CD4-positive, alpha-beta T cell (primary cell): ENCODE measurements around the gene DARS1. TPM values are rescaled to one million over a fixed set of nuclear protein-coding genes. Genes with fewer than 3 reads are reported as not detected.
"Not testable (repeated sequence)": the region's sequence is repeated elsewhere in the genome, so short reads cannot be mapped to it uniquely, and the experiment has no call there.

ENCODE experiments used
- ATAC-seq: fragments of 200-7000 bp; cut with Tn5 transposase; one replicate; pipeline ENCODE4 v1.10.0; 2022; ENCODE audit warnings: mild to moderate bottlenecking; ENCODE audit not compliant: poor library complexity
- CTCF ChIA-PET: fragments of 350-600 bp; sonication (Branson Sonifier 250); formaldehyde crosslinking; loops from one replicate; lab custom pipeline; 2021; ENCODE audit warnings: antibody characterized with exemption, inconsistent platforms; lab: Charles Lee
- POLR2A ChIA-PET: fragments of 350-600 bp; sonication (Branson Sonifier 250); formaldehyde crosslinking; loops from one replicate; lab custom pipeline; 2021; ENCODE audit warnings: antibody characterized with exemption, inconsistent platforms; lab: Charles Lee
- DNase-seq, 14 experiments: peaks; one replicate each; pipeline ENCODE4 v3.0.0-alpha.2; 2013 to 2020; ENCODE audit warnings: mixed read lengths in 2 of 14
- H3K27ac ChIP-seq, 2 donors: one replicate each; pipeline versions ENCODE4 v1.5.1 to v1.7.0; 2013; ENCODE audit warnings: low read length in 2 of 2, low read depth in 1 of 2, mild to moderate bottlenecking in 1 of 2
- H3K27me3 ChIP-seq, 2 experiments: 1 replicate in 1 of 2; 2 replicates in 1 of 2; pipeline versions ENCODE4 v1.6.1 to v1.7.0; 2013; ENCODE audit warnings: low read length in 2 of 2, control low read depth in 1 of 2, mild to moderate bottlenecking in 1 of 2, moderate library complexity in 1 of 2; ENCODE audit not compliant: insufficient read depth in 2 of 2, control insufficient read depth in 1 of 2
- H3K36me3 ChIP-seq: one replicate; pipeline ENCODE4 v1.6.1; 2013; ENCODE audit warnings: low read length, control low read depth; ENCODE audit not compliant: insufficient read depth
- H3K4me1 ChIP-seq: one replicate; pipeline ENCODE4 v1.6.1; 2013; ENCODE audit warnings: low read length, control low read depth; ENCODE audit not compliant: insufficient read depth
- H3K4me3 ChIP-seq: one replicate; pipeline ENCODE4 v1.5.1; 2013; ENCODE audit warnings: mild to moderate bottlenecking, low read length, moderate library complexity
- H3K9me3 ChIP-seq, 2 experiments: 1 replicate in 1 of 2; 2 replicates in 1 of 2; pipeline versions ENCODE4 v1.6.1 to v1.7.0; 2013; ENCODE audit warnings: low read length in 2 of 2, mild to moderate bottlenecking in 2 of 2, control low read depth in 1 of 2, moderate library complexity in 1 of 2; ENCODE audit not compliant: control insufficient read depth in 1 of 2, insufficient read depth in 1 of 2
- H3K27ac Mint-ChIP-seq: one replicate; pipeline ENCODE4 v1.8.0; 2020; ENCODE audit warnings: mixed read lengths
- H3K27me3 Mint-ChIP-seq: one replicate; pipeline ENCODE4 v1.8.0; 2021; ENCODE audit warnings: mixed read lengths
- H3K36me3 Mint-ChIP-seq: one replicate; pipeline ENCODE4 v1.8.0; 2021; ENCODE audit warnings: low read depth, mixed read lengths
- H3K4me1 Mint-ChIP-seq: one replicate; pipeline ENCODE4 v1.8.0; 2021; ENCODE audit warnings: low read depth, mixed read lengths
- H3K4me3 Mint-ChIP-seq: one replicate; pipeline ENCODE4 v1.8.0; 2020; ENCODE audit warnings: mild to moderate bottlenecking, mixed read lengths
- H3K9me3 Mint-ChIP-seq: one replicate; pipeline ENCODE4 v1.8.0; 2020; ENCODE audit warnings: mixed read lengths
- intact Hi-C, 2 experiments: fragments of 100-400 bp; cut with DNase I in 1 of 2; cut with micrococcal nuclease in 1 of 2; formaldehyde crosslinking; loops; one replicate each; pipeline versions ENCODE4 v1.15.1 to v1.9.0; 2023 to 2025; cut with DNase I, micrococcal nuclease
- total RNA-seq, 174 experiments: library from RNA in 2 of 174; stranded (reverse) in 2 of 174; gene quantifications; one replicate each; pipeline ENCODE4 v1.2.3 and lab custom pipeline; 2021 to 2026
- TF ChIP-seq, protein P1 (sequence below): fragments of 200-600 bp; IDR thresholded peaks from one replicate; pipeline ENCODE4 v1.8.0; 2022; ENCODE audit warnings: antibody characterized with exemption, mild to moderate bottlenecking

DARS1 gene
- total RNA-seq, 2 experiments from 2014 or later: 38.2 to 41.7 TPM

DNA sequence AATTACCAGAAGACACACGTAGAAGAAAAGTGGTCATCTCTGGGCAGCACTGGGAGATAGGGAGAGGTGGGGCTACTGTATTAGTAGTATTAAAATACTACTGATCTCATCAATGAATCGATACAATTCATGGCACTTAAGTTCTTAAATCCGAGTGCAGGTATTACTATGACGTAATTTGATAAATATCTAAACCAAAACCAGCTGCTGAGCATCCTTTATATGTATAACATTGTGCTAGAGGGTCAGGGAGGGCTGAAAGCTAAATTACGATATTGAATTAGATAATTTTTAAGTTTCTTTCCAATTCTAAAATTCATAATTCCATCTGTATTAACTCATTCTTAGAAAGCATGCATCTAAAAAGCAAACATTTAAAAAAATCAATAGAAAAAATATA lies 25.3 kb downstream of the DARS1 start:
- Mint-ChIP-seq H3K27me3 (no peaks in the 10 kb centered on the region), H3K27ac (peak overlapping the region; percentile 92), H3K4me3 (no peak overlapping the region), H3K9me3 (no peaks in the 10 kb centered on the region), H3K36me3 (peaks cover 42% of the 10 kb centered on the region), H3K4me1 (peaks cover 61% of the 10 kb centered on the region)
- Histone ChIP-seq H3K36me3 (peaks cover 3% of the 10 kb centered on the region), H3K4me1 (peaks cover 18% of the 10 kb centered on the region), H3K4me3 (no peak overlapping the region), H3K27ac (peak overlapping the region in 1 of 2 donors; percentile 58), H3K27me3 (no peaks in the 10 kb centered on the region), H3K9me3 (no peaks in the 10 kb centered on the region)
- ChIA-PET POLR2A (interaction anchor here (0.9 to 2.5 kb wide), 11 partner anchors 15 to 367 kb away, joined by 3 to 15 read pairs (median 5); partner anchors contain the start of gene DARS1), CTCF (interaction anchor here (1.0 to 1.2 kb wide), 3 partner anchors 26 to 424 kb away, joined by 3 to 7 read pairs (median 3); no protein-coding TSS in a partner anchor)
- peak in 1 of 14 experiments; percentile 20 for DNase-seq
- intact Hi-C loops: loop anchor here in 1 of 2 experiments (2.0 to 5.0 kb wide), 3 partner anchors 25 to 157 kb away; partner anchors contain the start of genes CXCR4 and DARS1
- no peak for ATAC-seq
- TF ChIP-seq, protein P1, sequence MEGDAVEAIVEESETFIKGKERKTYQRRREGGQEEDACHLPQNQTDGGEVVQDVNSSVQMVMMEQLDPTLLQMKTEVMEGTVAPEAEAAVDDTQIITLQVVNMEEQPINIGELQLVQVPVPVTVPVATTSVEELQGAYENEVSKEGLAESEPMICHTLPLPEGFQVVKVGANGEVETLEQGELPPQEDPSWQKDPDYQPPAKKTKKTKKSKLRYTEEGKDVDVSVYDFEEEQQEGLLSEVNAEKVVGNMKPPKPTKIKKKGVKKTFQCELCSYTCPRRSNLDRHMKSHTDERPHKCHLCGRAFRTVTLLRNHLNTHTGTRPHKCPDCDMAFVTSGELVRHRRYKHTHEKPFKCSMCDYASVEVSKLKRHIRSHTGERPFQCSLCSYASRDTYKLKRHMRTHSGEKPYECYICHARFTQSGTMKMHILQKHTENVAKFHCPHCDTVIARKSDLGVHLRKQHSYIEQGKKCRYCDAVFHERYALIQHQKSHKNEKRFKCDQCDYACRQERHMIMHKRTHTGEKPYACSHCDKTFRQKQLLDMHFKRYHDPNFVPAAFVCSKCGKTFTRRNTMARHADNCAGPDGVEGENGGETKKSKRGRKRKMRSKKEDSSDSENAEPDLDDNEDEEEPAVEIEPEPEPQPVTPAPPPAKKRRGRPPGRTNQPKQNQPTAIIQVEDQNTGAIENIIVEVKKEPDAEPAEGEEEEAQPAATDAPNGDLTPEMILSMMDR: no peak

DNA sequence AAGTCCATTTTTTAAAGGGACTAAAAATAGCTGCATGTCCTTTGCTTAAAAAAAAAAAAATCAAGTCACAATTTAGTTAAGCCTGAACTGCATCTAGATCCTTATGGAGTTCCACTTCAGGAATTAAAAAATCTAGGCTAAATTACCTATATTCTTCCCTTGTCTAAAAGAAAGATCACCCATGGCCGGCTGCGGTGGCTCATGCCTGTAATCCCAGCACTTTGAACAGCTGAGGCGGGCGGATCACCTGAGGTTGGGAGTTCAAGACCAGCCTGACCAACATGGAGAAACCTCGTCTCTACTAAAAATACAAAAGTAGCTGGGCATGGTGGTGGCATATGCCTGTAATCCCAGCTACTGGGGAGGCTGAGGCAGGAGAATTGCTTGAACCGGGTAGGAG lies 26.5 kb downstream of the DARS1 start:
- H3K4me3 Mint-ChIP-seq, ATAC-seq, H3K27ac ChIP-seq, H3K4me3 ChIP-seq, H3K27me3 Mint-ChIP-seq, H3K27me3 ChIP-seq, DNase-seq, intact Hi-C loops, H3K9me3 Mint-ChIP-seq, H3K36me3 ChIP-seq, H3K9me3 ChIP-seq, H3K27ac Mint-ChIP-seq: not testable (repeated sequence)
- Mint-ChIP-seq H3K4me1 (peaks cover 51% of the 10 kb centered on the region), H3K36me3 (peaks cover 40% of the 10 kb centered on the region)
- POLR2A ChIA-PET: interaction anchor here (0.5 to 2.5 kb wide), 2 partner anchors 59 to 172 kb away, joined by 3 to 11 read pairs; no protein-coding TSS in a partner anchor
- CTCF ChIA-PET: interaction anchor here (1.0 kb wide), 1 partner anchor 25 kb away, joined by 3 read pairs; no protein-coding TSS in a partner anchor
- H3K4me1 ChIP-seq: peaks cover 18% of the 10 kb centered on the region

DNA sequence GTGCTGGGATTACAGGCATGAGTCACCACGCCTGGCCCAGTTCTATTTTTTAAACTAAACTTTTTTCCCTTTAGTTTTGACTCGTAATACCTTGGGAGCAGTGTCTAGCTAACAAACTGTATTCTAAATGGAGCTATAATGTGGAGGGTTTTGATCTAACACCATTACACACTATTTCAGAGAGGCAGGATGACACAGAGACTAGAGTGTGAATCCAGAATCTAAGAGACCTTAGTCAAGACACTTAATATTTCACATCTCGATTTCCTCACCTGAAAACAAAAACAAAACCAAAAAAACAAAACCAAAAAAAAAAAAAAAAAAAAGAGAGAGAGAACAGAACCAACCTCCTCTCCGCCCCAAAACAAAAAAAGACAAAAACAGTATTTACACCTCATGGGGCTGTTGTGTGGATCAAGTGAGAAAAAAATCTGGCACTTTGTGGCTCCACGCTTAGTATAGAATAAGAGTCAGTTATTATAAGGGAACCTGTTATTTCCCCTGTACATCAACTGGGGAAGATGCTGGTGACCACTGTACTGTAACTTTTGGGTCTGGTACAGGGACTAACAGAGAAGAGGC lies 31.3 kb downstream of the DARS1 start:
- no peaks in the 10 kb centered on the region for H3K9me3 Mint-ChIP-seq
- DNase-seq (peak in 3 of 14 experiments; percentile 22 to 42 (median 29)), ATAC-seq (no peak)
- H3K4me3 ChIP-seq: no peak overlapping the region
- H3K4me1 Mint-ChIP-seq: peaks cover 41% of the 10 kb centered on the region
- H3K27me3 ChIP-seq: no peaks in the 10 kb centered on the region
- no peaks in the 10 kb centered on the region for H3K9me3 ChIP-seq
- no peak overlapping the region for H3K4me3 Mint-ChIP-seq
- H3K27ac ChIP-seq: no peak overlapping the region
- no peaks in the 10 kb centered on the region for H3K36me3 ChIP-seq
- no peaks in the 10 kb centered on the region for H3K27me3 Mint-ChIP-seq
- H3K4me1 ChIP-seq: no peaks in the 10 kb centered on the region
- CTCF ChIA-PET: interaction anchor here (0.9 kb wide), 1 partner anchor 31 kb away, joined by 7 read pairs; no protein-coding TSS in a partner anchor
- POLR2A ChIA-PET: no interaction called here
- TF ChIP-seq, protein P1: no peak
- H3K36me3 Mint-ChIP-seq: peaks cover 55% of the 10 kb centered on the region
- intact Hi-C loops: no loop called here
- peak overlapping the region; percentile 36 for H3K27ac Mint-ChIP-seq
